H54 (cell line): ENCODE data around the gene HERC3.

Source experiments
- DNase-seq: peaks from one replicate; pipeline ENCODE4 v3.0.0; 2011; ENCODE audit warnings: low spot score, mixed read lengths; ENCODE audit not compliant: insufficient read length
- FAIRE-seq: peaks from 3 replicates; lab custom pipeline; 2011; peaks lifted over from hg19 to GRCh38; lab: Jason Lieb, UNC
- POLR2A ChIP-seq: IDR thresholded peaks from 2 replicates; pipeline ENCODE4 v1.6.1; 2011; ENCODE audit warnings: low read depth, mild to moderate bottlenecking, low read length

The HERC3 gene

DNA sequence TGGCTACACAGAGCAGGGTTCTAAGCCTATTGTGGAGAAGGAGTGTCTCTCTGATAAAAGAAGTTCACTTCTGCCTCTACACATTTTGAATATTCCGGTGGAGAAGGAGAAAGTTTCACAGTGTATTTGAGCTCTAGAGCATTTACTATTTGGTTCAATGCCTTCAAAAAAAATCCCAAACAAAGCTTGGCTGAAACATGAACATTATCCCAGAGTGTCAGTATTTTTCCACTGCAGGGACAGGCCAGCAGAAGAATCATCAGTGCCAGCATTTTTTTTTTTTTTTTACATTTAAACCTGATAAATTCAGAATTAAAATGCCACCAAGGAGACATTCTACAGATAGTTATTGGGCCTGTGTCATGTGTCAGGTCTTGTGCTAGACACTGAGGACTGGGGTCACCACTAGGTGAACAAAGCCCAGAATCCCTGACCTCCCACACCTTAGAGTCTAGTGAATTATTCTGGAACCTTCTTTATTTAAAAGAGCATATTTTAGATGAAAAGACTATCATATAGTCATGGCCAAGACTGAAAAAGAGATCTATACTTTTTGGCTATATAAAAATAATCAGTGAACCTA, 153.4 kb downstream of the HERC3 start:
- DNase-seq (no peak), FAIRE-seq (no peak)
- TF ChIP-seq POLR2A: no peak

DNA sequence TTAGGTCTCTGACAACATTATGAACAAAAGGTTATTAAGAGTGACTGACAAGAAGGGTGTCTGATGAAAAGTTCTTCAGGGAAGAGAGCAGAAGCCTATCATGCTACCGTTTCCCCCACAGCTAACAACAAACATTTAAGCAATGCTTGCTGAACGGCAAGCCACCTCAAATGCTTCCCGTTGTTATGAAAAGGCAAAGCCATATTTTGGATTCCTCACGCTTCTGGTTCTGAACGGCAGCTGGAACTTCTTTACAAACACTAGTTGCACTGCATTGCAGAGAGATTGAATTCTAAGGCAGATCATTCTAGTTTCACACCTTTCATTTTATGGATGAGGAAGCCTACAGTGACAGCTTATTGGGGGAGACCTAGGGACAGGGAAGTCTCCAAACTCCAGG, 153.9 kb downstream of the HERC3 start:
- no peak for FAIRE-seq
- TF ChIP-seq POLR2A: no peak
- DNase-seq: no peak

DNA sequence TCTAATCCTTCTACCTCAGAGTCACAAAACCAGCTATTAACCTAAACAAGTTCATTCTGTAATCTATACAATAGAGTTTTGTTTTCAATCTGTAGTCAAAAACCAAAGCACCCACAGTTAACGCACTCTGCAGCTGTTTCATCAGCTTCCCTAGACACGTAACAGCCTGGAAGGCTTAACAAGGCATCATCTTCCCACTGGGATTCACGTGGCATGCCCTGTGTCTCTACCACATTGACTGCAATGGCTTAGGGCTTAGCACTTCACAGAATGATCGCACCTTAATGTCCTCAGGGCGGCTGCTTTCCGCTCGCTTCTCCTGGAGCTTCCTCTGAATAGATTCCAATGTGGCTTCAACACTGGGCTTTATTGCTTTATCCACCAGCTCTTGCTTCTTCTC, 155.1 kb downstream of the HERC3 start:
- TF ChIP-seq POLR2A: no peak
- DNase-seq (no peak), FAIRE-seq (no peak)

DNA sequence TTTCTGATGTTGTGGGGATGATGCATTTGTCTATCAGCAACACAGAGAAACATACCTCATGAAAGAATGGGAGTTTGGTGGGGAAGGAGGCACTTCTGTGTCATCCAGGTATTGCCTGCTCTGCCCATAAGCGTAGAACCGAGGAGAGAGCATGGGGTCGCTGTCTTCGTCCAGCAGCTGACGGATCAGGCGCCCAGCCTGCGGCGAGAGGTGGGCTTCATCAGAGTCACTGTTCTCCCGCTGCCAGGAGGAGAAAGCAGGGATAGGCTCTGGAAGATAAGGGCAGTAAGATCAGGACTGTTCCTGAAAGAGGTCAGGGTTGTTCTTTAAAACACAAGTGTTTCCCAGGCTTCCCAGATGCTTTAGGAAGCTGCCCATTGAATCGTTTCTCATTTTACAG, 158.1 kb downstream of the HERC3 start:
- TF ChIP-seq POLR2A: no peak
- FAIRE-seq: no peak
- DNase-seq: no peak

DNA sequence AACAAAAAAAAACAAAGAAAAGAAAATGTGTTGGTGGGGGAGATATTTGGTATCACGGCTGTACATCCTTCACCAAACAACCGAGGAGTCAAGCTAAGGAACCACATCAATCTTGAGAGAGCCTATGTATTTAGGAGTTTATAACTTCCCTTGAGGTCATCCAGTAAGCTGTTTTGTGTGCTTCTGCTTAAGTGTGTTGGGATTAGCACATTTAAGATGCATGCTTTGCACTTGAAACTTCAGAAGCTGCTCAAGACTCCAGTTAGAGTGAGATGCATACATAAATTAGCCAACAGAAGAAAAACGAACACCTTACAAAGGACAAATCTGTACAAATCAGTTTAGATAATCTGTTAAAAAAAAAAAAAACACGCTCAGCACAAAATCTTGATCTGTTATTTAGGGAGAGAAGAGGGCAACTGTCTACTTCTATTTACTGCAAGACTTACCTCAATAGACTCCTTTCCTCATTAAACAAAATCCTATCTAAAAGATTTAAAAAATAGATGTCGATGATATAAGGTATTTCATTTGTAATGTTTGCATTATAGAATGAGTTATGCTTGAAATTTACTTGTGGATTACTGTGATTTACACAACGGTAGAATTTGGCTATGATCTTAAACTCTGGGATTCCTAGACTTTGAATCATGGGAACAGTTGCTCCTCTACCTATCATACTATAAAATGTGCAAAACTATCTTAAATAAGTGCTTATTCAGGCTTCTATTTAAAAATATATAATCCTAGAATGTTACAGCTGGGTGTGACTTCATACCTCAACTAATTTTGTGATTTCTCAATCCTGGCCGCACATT, 159.2 kb downstream of the HERC3 start:
- DNase-seq: no peak
- FAIRE-seq: no peak

DNA sequence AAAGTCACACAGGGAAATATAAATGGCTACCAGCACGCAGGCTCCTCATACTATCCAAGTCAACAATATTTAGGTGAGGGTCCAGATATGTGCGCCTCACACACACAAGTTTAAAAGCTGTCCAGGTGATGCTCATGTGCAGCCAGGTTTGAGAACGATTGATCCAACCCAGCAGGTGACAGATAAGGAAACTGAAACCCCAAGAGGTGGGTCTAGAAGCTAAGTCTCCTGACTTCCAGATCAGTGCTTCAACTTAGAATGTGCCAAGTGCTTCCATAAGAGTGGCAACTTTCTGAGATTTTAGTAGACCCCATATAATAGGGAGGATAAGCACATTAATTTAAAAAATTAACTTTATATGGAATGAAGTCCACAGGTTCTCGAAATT, 159.8 kb downstream of the HERC3 start:
- no peak for TF ChIP-seq POLR2A
- no peak for FAIRE-seq
- DNase-seq: no peak

More for the DNA sequence above, 159.2 kb downstream of the HERC3 start:
- TF ChIP-seq POLR2A: no peak

DNA sequence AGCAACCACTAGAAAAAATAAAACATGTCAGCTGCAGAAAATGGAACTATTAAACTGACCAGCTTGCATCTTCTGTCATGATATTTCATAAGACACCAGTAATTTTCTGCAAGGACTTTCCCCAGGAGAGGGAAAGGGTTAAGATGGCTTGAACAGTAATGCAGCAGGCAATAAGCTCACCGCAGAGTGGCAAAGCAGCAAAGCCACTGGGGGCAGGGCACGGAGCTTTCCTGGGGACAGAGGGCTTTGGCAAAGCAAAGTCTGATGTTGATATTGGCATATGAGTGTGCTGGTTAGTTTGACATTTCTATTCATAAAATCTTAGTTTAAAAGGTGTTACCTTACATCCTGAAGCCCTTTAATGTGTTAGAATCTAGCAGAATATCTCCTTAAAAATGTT, 160.5 kb downstream of the HERC3 start:
- TF ChIP-seq POLR2A: no peak
- DNase-seq: no peak
- no peak for FAIRE-seq

DNA sequence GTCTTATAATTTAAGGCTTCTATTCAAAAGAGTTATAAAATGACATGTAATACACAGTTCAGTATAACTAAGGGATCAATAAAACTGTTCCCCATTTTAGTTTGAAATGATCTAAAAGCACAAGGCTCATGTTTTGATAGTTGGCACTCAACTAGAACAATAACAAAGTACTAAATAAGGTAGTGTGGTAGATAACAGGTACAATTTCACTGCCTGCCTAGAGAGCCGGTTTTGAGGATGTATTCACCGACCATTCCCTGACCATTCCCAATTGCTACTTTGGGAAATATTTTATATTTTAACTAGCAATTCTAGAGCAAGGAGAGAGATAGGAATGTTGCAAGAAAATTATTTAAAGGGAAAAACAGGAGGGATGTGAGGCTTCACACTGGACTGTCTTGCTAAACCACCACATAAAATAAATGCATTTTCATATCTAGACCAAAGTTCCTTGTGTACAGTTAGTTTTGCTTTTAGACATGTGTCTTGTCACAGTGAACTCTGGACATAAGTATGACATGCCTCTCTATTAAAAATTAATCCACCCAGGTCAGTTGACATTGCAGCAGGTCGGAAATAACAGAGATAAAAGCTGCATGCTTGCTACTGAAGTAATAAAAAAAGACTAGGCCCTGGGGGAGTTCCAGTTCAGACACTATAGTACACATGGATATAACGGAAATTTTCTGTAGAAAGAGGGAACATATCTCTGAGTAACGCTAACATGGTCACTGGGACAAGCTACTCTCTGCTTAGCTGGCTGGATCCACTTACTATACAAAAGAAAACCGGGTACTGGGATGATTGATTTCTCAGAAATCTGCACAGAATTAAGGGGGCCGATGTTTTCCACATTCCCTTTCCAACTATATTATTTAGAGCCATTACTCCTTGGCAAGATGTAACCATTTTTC, 161.6 kb downstream of the HERC3 start:
- FAIRE-seq (no peak), DNase-seq (no peak)
- TF ChIP-seq POLR2A: no peak

DNA sequence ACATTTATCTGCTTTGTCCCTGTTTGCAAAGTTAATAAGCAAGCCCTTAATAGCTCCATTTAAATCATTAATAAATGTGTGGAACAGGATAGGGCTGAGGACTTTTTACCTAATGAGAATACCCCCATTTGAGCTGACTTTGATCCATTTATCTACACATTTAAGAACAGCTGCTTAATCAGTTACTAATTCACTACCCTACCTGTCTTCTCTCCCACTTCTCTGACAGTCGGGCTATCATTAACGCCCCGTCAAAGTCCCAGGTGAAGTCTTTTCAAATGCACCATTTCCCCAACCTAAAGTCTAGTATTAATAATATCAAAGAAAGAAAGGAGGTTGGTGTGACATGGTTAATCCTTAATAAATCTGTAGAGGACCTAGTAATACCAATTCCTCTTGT, 162.5 kb downstream of the HERC3 start:
- FAIRE-seq: no peak
- no peak for TF ChIP-seq POLR2A
- no peak for DNase-seq

DNA sequence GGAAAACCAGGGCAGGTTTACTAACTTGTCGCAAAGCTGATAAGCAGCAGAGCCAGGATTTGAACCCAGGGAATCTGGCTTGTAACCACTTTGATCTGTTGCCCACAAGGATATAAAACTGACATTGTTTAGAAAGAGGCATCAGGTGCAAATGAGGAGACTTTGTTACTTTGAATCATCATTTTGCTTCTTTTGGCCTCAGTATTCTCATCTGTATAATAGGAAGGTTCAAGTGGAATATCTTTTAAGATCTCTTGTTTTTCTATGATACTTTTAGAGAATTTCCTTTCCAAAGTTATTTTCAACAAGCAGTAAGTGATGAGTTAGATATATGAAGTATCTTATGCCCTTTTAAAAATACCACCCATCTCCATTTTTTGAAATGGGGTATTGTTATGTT, 163.2 kb downstream of the HERC3 start:
- FAIRE-seq (no peak), DNase-seq (no peak)
- TF ChIP-seq POLR2A: no peak

DNA sequence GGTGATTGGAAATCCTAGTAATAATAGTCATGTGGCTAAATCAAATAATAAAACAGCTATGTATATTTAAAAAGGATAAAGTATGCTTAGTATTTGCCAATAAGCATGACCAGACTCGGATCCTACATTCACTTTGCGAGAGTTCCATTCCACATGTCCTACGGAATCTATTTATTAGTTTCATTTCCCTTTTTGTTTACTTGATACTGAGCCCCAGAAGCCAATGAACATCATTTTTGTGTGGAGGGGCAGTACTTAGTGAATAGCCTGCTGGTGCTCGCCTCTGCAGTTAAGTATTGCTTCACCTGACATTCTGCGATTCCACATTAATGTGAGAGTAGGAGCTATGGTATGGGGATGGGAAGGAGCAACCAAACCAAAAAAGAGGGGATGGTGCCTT, 163.9 kb downstream of the HERC3 start:
- TF ChIP-seq POLR2A: no peak
- DNase-seq: no peak
- FAIRE-seq: no peak

DNA sequence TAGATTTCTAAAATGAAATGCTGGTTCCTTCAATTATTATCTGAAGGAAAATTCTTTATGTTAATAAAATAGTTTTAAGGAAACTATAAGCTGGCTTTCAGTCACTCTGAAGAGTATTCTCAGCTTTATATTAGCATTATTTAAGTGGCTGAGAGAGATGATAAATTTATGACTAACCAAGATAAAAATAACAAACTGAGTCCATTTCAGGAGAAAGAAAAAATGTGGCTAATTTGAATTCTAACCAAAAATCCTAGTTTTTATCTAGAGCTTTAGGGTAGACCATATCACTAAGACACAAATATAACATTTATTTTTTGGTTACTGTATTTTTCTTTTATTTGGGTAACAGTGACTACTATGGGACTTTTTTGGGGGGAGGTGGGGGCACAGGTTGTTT, 164.8 kb downstream of the HERC3 start:
- TF ChIP-seq POLR2A: no peak
- no peak for FAIRE-seq
- no peak for DNase-seq

DNA sequence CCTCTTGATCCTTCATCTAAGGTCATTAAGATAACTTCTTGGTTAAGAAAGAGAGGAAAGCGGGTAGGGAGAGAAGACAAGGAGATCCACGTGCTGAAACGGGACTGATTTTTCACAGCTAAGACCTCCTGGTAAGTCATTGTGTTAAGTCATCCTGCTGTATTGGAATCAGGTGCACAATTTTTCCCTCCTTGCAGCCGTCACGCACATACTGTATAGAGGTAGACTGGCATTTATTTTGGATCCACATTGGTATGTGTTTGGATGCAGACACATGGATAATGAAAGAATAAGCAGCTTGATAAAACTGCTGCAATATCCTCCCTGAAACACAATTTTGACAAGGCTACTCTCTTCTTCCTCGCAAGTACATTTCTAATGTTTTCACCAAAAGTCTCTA, 165.5 kb downstream of the HERC3 start:
- DNase-seq: no peak
- TF ChIP-seq POLR2A: no peak
- no peak for FAIRE-seq
